ENCODE data around the gene IFNB1. TPM values are rescaled to one million over a fixed set of nuclear protein-coding genes. Genes with fewer than 3 reads are reported as not detected.

The IFNB1 gene
- total and polyA plus RNA-seq, 2 donors = not detected

GRCh38 chr9:21043841-21044240 lies 33.9 kb downstream of the IFNB1 start:
- Histone ChIP-seq H3K36me3 (ENCODE audit: insufficient read depth) (no peaks in the 10 kb centered on the region), H3K4me3 (ENCODE audit: low read depth, low read length) (no peak overlapping the region), H3K27ac (ENCODE audit: low read depth) (no peak overlapping the region), H3K4me1 (ENCODE audit: insufficient read depth) (no peaks in the 10 kb centered on the region)
- WGBS = 74% methylated on average over 3 of the region's 3 CpGs
- no peak for DNase-seq (ENCODE audit: extremely low spot score)

- DNase-seq (ENCODE audit: extremely low spot score) = no peak
- Histone ChIP-seq H3K36me3 (ENCODE audit: insufficient read depth) (no peaks in the 10 kb centered on the region), H3K27ac (ENCODE audit: low read depth) (no peak overlapping the region), H3K4me1 (ENCODE audit: insufficient read depth) (no peaks in the 10 kb centered on the region), H3K4me3 (ENCODE audit: low read depth, low read length) (no peak overlapping the region)
- 95% methylated on average over 4 of the region's 4 CpGs for WGBS
Observed at GRCh38 chr9:21042466-21042865, 35.3 kb downstream of the IFNB1 start.

- no peak overlapping the region for H3K27ac ChIP-seq (ENCODE audit: low read depth)
- H3K36me3 ChIP-seq (ENCODE audit: insufficient read depth) = no peaks in the 10 kb centered on the region
- DNase-seq (ENCODE audit: extremely low spot score) = no peak
- 83% methylated on average over 1 of the region's 1 CpG for WGBS
- H3K4me1 ChIP-seq (ENCODE audit: insufficient read depth) = no peaks in the 10 kb centered on the region
- no peak overlapping the region for H3K4me3 ChIP-seq (ENCODE audit: low read depth, low read length)
Observed at GRCh38 chr9:21039302-21039701, 38.4 kb downstream of the IFNB1 start.

GRCh38 chr9:21037278-21037677 lies 40.5 kb downstream of the IFNB1 start:
- H3K4me1 ChIP-seq (ENCODE audit: insufficient read depth) = no peaks in the 10 kb centered on the region
- no peak overlapping the region for H3K4me3 ChIP-seq (ENCODE audit: low read depth, low read length)
- WGBS = 92% methylated on average over 2 of the region's 2 CpGs
- H3K27ac ChIP-seq (ENCODE audit: low read depth) = no peak overlapping the region
- no peaks in the 10 kb centered on the region for H3K36me3 ChIP-seq (ENCODE audit: insufficient read depth)
- DNase-seq (ENCODE audit: extremely low spot score) = no peak

GRCh38 chr9:21031808-21032183 lies 45.9 kb downstream of the IFNB1 start:
- no peaks in the 10 kb centered on the region for H3K36me3 ChIP-seq (ENCODE audit: insufficient read depth)
- no peak for DNase-seq (ENCODE audit: extremely low spot score)
- H3K4me1 ChIP-seq (ENCODE audit: insufficient read depth) = no peaks in the 10 kb centered on the region
- peak overlapping the region; percentile 85 for H3K4me3 ChIP-seq (ENCODE audit: low read depth, low read length)
- 71% methylated on average over 22 of the region's 22 CpGs for WGBS
- H3K27ac ChIP-seq (ENCODE audit: low read depth) = no peak overlapping the region

GRCh38 chr9:21031091-21031807 lies 46.5 kb downstream of the IFNB1 start, which contains the start of gene HACD4:
HACD4 (minus strand) TSS chr9:21031640; CDS start chr9:21031590, 50 bp downstream.
- 4% methylated on average over 46 of the region's 46 CpGs for WGBS
- H3K4me1 ChIP-seq (ENCODE audit: insufficient read depth) = no peaks in the 10 kb centered on the region
- H3K27ac ChIP-seq (ENCODE audit: low read depth) = peak within 1 kb of the TSS; percentile 74
- H3K4me3 ChIP-seq (ENCODE audit: low read depth, low read length) = peak within 1 kb of the TSS; percentile 85
- no peak for DNase-seq (ENCODE audit: extremely low spot score)
- H3K36me3 ChIP-seq (ENCODE audit: insufficient read depth) = no peaks in the 10 kb centered on the region

- H3K36me3 ChIP-seq (ENCODE audit: insufficient read depth) = no peaks in the 10 kb centered on the region
- H3K4me3 ChIP-seq (ENCODE audit: low read depth, low read length) = peak overlapping the region; percentile 85
- H3K27ac ChIP-seq (ENCODE audit: low read depth) = peak overlapping the region; percentile 74
- no peak for DNase-seq (ENCODE audit: extremely low spot score)
- H3K4me1 ChIP-seq (ENCODE audit: insufficient read depth) = no peaks in the 10 kb centered on the region
- 71% methylated on average over 5 of the region's 5 CpGs for WGBS
Observed at GRCh38 chr9:21030389-21031035, 47.2 kb downstream of the IFNB1 start.

GRCh38 chr9:21029661-21030060 lies 48.1 kb downstream of the IFNB1 start:
- Histone ChIP-seq H3K4me1 (ENCODE audit: insufficient read depth) (no peaks in the 10 kb centered on the region), H3K4me3 (ENCODE audit: low read depth, low read length) (no peak overlapping the region), H3K36me3 (ENCODE audit: insufficient read depth) (no peaks in the 10 kb centered on the region), H3K27ac (ENCODE audit: low read depth) (no peak overlapping the region)
- no peak for DNase-seq (ENCODE audit: extremely low spot score)
- 80% methylated on average over 8 of the region's 8 CpGs for WGBS

GRCh38 chr9:21028466-21028865 lies 49.3 kb downstream of the IFNB1 start:
- Histone ChIP-seq H3K36me3 (ENCODE audit: insufficient read depth) (no peaks in the 10 kb centered on the region), H3K27ac (ENCODE audit: low read depth) (no peak overlapping the region), H3K4me3 (ENCODE audit: low read depth, low read length) (no peak overlapping the region), H3K4me1 (ENCODE audit: insufficient read depth) (no peaks in the 10 kb centered on the region)
- no peak for DNase-seq (ENCODE audit: extremely low spot score)
- WGBS = 27% methylated on average over 3 of the region's 3 CpGs

- no peak overlapping the region for H3K27ac ChIP-seq (ENCODE audit: low read depth)
- no peaks in the 10 kb centered on the region for H3K4me1 ChIP-seq (ENCODE audit: insufficient read depth)
- H3K36me3 ChIP-seq (ENCODE audit: insufficient read depth) = no peaks in the 10 kb centered on the region
- WGBS = 55% methylated on average over 4 of the region's 4 CpGs
- H3K4me3 ChIP-seq (ENCODE audit: low read depth, low read length) = no peak overlapping the region
- no peak for DNase-seq (ENCODE audit: extremely low spot score)
Observed at GRCh38 chr9:21027295-21027694, 50.4 kb downstream of the IFNB1 start.

Small RNA genes within 50 kb of the gene (small RNA-seq; reads per million reads assigned to genes)
- gene IFNWP4 = not detected

Other genes starting within 250 kb of the IFNB1 start
- 14.5 TPM for gene HACD4, start 46.3 kb downstream of the IFNB1 start, total RNA-seq
- gene HACD4, start 46.3 kb downstream of the IFNB1 start, polyA plus RNA-seq = 3.8 TPM
- not detected for gene IFNW1, start 63.9 kb upstream of the IFNB1 start, total RNA-seq
- gene IFNW1, start 63.9 kb upstream of the IFNB1 start, polyA plus RNA-seq = not detected
- not detected for gene IFNA21, start 88.7 kb upstream of the IFNB1 start, total RNA-seq
- not detected for gene IFNA21, start 88.7 kb upstream of the IFNB1 start, polyA plus RNA-seq
- gene IFNA4, start 109.6 kb upstream of the IFNB1 start, total RNA-seq = not detected
- gene IFNA4, start 109.6 kb upstream of the IFNB1 start, polyA plus RNA-seq = not detected
- gene IFNA7, start 124.3 kb upstream of the IFNB1 start, total RNA-seq = not detected
- gene IFNA7, start 124.3 kb upstream of the IFNB1 start, polyA plus RNA-seq = not detected
- gene IFNA10, start 129.2 kb upstream of the IFNB1 start, total RNA-seq = not detected
- gene IFNA10, start 129.2 kb upstream of the IFNB1 start, polyA plus RNA-seq = not detected
- not detected for gene IFNA16, start 139.4 kb upstream of the IFNB1 start, total RNA-seq
- not detected for gene IFNA16, start 139.4 kb upstream of the IFNB1 start, polyA plus RNA-seq
- not detected for gene IFNA17, start 150.3 kb upstream of the IFNB1 start, total RNA-seq
- gene IFNA17, start 150.3 kb upstream of the IFNB1 start, polyA plus RNA-seq = not detected
- gene IFNA14, start 162.1 kb upstream of the IFNB1 start, total RNA-seq = not detected
- gene IFNA14, start 162.1 kb upstream of the IFNB1 start, polyA plus RNA-seq = not detected
- gene IFNA5, start 227.4 kb upstream of the IFNB1 start, total RNA-seq = not detected
- not detected for gene IFNA5, start 227.4 kb upstream of the IFNB1 start, polyA plus RNA-seq